Globus pallidus (tissue), 1 donor: ENCODE data around the gene PLCB3.
"Not testable (repeated sequence)": the region's sequence is repeated elsewhere in the genome, so short reads cannot be mapped to it uniquely, and the experiment has no call there.

ENCODE experiments used
- DNase-seq: peaks from one replicate; pipeline ENCODE4 v3.0.0-alpha.2; 2015; ENCODE audit warnings: low spot score

PLCB3 gene

GRCh38 chr11:64304316-64305072 is 53.2 kb downstream of the PLCB3 start:
- DNase-seq: peak; percentile 88

GRCh38 chr11:64305075-64305690 is 53.9 kb downstream of the PLCB3 start, which contains the start of gene ESRRA:
Gene ESRRA, plus strand, starts transcription at chr11:64305524. Its CDS starts 1,656 bp downstream, at chr11:64307180.
- peak; percentile 98 for DNase-seq

- DNase-seq: peak; percentile 69
Measured at GRCh38 chr11:64305691-64306562, 54.6 kb downstream of the PLCB3 start.

GRCh38 chr11:64306563-64306875 is 55.2 kb downstream of the PLCB3 start:
- DNase-seq: no peak

- DNase-seq: peak; percentile 31
Measured at GRCh38 chr11:64306876-64307622, 55.7 kb downstream of the PLCB3 start.

- not testable (repeated sequence) for DNase-seq
Measured at GRCh38 chr11:64307795-64308194, 56.5 kb downstream of the PLCB3 start.

- no peak for DNase-seq
Measured at GRCh38 chr11:64312947-64313346, 61.6 kb downstream of the PLCB3 start.

GRCh38 chr11:64313491-64314145 is 62.3 kb downstream of the PLCB3 start:
- DNase-seq: peak; percentile 54

- DNase-seq: no peak
Measured at GRCh38 chr11:64314146-64314804, 62.9 kb downstream of the PLCB3 start.

- no peak for DNase-seq
Measured at GRCh38 chr11:64314805-64315561, 63.7 kb downstream of the PLCB3 start.

- DNase-seq: not testable (repeated sequence)
Measured at GRCh38 chr11:64315667-64316526, 64.6 kb downstream of the PLCB3 start.

- DNase-seq: no peak
Measured at GRCh38 chr11:64316672-64317324, 65.5 kb downstream of the PLCB3 start.

GRCh38 chr11:64317325-64317960 is 66.1 kb downstream of the PLCB3 start, which contains the start of gene TRMT112:
Gene TRMT112, minus strand, starts transcription at chr11:64317559. Its CDS starts 33 bp downstream, at chr11:64317526.
- peak; percentile 97 for DNase-seq

- peak; percentile 99 for DNase-seq
Measured at GRCh38 chr11:64317961-64318765, 66.8 kb downstream of the PLCB3 start, which contains the start of gene PRDX5. Gene PRDX5, plus strand, starts transcription at chr11:64318121. Its CDS starts 95 bp downstream, at chr11:64318216.
